CD4-positive, alpha-beta T cell (primary cell): Measurements from ENCODE around the gene DOCK2. TPM values are rescaled to one million over a fixed set of nuclear protein-coding genes. Genes with fewer than 3 reads are reported as not detected.

Experiments
- ATAC-seq: fragments of 200-7000 bp; cut with Tn5 transposase; one replicate; pipeline ENCODE4 v1.10.0; 2022; ENCODE audit warnings: mild to moderate bottlenecking; ENCODE audit not compliant: poor library complexity
- CTCF ChIA-PET: fragments of 350-600 bp; sonication (Branson Sonifier 250); formaldehyde crosslinking; loops from one replicate; lab custom pipeline; 2021; ENCODE audit warnings: antibody characterized with exemption, inconsistent platforms; lab: Charles Lee
- POLR2A ChIA-PET: fragments of 350-600 bp; sonication (Branson Sonifier 250); formaldehyde crosslinking; loops from one replicate; lab custom pipeline; 2021; ENCODE audit warnings: antibody characterized with exemption, inconsistent platforms; lab: Charles Lee
- DNase-seq, 14 experiments: peaks; one replicate each; pipeline ENCODE4 v3.0.0-alpha.2; 2013 to 2020; ENCODE audit warnings: mixed read lengths in 2 of 14
- H3K27ac ChIP-seq, 2 donors: one replicate each; pipeline versions ENCODE4 v1.5.1 to v1.7.0; 2013; ENCODE audit warnings: low read length in 2 of 2, low read depth in 1 of 2, mild to moderate bottlenecking in 1 of 2
- H3K27me3 ChIP-seq, 2 experiments: 1 replicate in 1 of 2; 2 replicates in 1 of 2; pipeline versions ENCODE4 v1.6.1 to v1.7.0; 2013; ENCODE audit warnings: low read length in 2 of 2, control low read depth in 1 of 2, mild to moderate bottlenecking in 1 of 2, moderate library complexity in 1 of 2; ENCODE audit not compliant: insufficient read depth in 2 of 2, control insufficient read depth in 1 of 2
- H3K36me3 ChIP-seq: one replicate; pipeline ENCODE4 v1.6.1; 2013; ENCODE audit warnings: low read length, control low read depth; ENCODE audit not compliant: insufficient read depth
- H3K4me1 ChIP-seq: one replicate; pipeline ENCODE4 v1.6.1; 2013; ENCODE audit warnings: low read length, control low read depth; ENCODE audit not compliant: insufficient read depth
- H3K4me3 ChIP-seq: one replicate; pipeline ENCODE4 v1.5.1; 2013; ENCODE audit warnings: mild to moderate bottlenecking, low read length, moderate library complexity
- H3K9me3 ChIP-seq, 2 experiments: 1 replicate in 1 of 2; 2 replicates in 1 of 2; pipeline versions ENCODE4 v1.6.1 to v1.7.0; 2013; ENCODE audit warnings: low read length in 2 of 2, mild to moderate bottlenecking in 2 of 2, control low read depth in 1 of 2, moderate library complexity in 1 of 2; ENCODE audit not compliant: control insufficient read depth in 1 of 2, insufficient read depth in 1 of 2
- H3K27ac Mint-ChIP-seq: one replicate; pipeline ENCODE4 v1.8.0; 2020; ENCODE audit warnings: mixed read lengths
- H3K27me3 Mint-ChIP-seq: one replicate; pipeline ENCODE4 v1.8.0; 2021; ENCODE audit warnings: mixed read lengths
- H3K36me3 Mint-ChIP-seq: one replicate; pipeline ENCODE4 v1.8.0; 2021; ENCODE audit warnings: low read depth, mixed read lengths
- H3K4me1 Mint-ChIP-seq: one replicate; pipeline ENCODE4 v1.8.0; 2021; ENCODE audit warnings: low read depth, mixed read lengths
- H3K4me3 Mint-ChIP-seq: one replicate; pipeline ENCODE4 v1.8.0; 2020; ENCODE audit warnings: mild to moderate bottlenecking, mixed read lengths
- H3K9me3 Mint-ChIP-seq: one replicate; pipeline ENCODE4 v1.8.0; 2020; ENCODE audit warnings: mixed read lengths
- CTCF ChIP-seq: fragments of 200-600 bp; IDR thresholded peaks from one replicate; pipeline ENCODE4 v1.8.0; 2022; ENCODE audit warnings: antibody characterized with exemption, mild to moderate bottlenecking
- intact Hi-C, 2 experiments: fragments of 100-400 bp; cut with DNase I in 1 of 2; cut with micrococcal nuclease in 1 of 2; formaldehyde crosslinking; loops; one replicate each; pipeline versions ENCODE4 v1.15.1 to v1.9.0; 2023 to 2025; cut with DNase I, micrococcal nuclease
- total RNA-seq, 174 experiments: library from RNA in 2 of 174; stranded (reverse) in 2 of 174; gene quantifications; one replicate each; pipeline ENCODE4 v1.2.3 and lab custom pipeline; 2021 to 2026

DOCK2 gene
- total RNA-seq, 2 experiments from 2014 or later: 220 to 229 TPM

GRCh38 chr5:169956756-169957155 is 319.7 kb downstream of the DOCK2 start:
- POLR2A ChIA-PET: no interaction called here
- CTCF ChIA-PET: no interaction called here

GRCh38 chr5:169958278-169958677 is 321.2 kb downstream of the DOCK2 start:
- H3K4me1 ChIP-seq: no peaks in the 10 kb centered on the region
- H3K27ac ChIP-seq: no peak overlapping the region
- no peak overlapping the region for H3K4me3 Mint-ChIP-seq
- no peaks in the 10 kb centered on the region for H3K27me3 Mint-ChIP-seq
- H3K9me3 Mint-ChIP-seq: no peaks in the 10 kb centered on the region
- ATAC-seq (no peak), DNase-seq (no peak)
- POLR2A ChIA-PET: no interaction called here
- no peak overlapping the region for H3K4me3 ChIP-seq
- H3K36me3 ChIP-seq: peaks cover 24% of the 10 kb centered on the region
- intact Hi-C loops: no loop called here
- H3K27me3 ChIP-seq: no peaks in the 10 kb centered on the region
- CTCF ChIA-PET: no interaction called here
- no peaks in the 10 kb centered on the region for H3K4me1 Mint-ChIP-seq
- TF ChIP-seq CTCF: no peak
- no peak overlapping the region for H3K27ac Mint-ChIP-seq
- H3K36me3 Mint-ChIP-seq: peaks cover 24% of the 10 kb centered on the region
- H3K9me3 ChIP-seq: no peaks in the 10 kb centered on the region

More at GRCh38 chr5:169956756-169957155, 319.7 kb downstream of the DOCK2 start:
- H3K4me1 Mint-ChIP-seq: no peaks in the 10 kb centered on the region
- Histone ChIP-seq H3K4me1 (no peaks in the 10 kb centered on the region), H3K27ac (no peak overlapping the region), H3K4me3 (no peak overlapping the region), H3K36me3 (peaks cover 28% of the 10 kb centered on the region), H3K9me3 (no peaks in the 10 kb centered on the region), H3K27me3 (no peaks in the 10 kb centered on the region)
- H3K36me3 Mint-ChIP-seq: peaks cover 31% of the 10 kb centered on the region
- DNase-seq (no peak), ATAC-seq (no peak)
- no peak for TF ChIP-seq CTCF
- no peaks in the 10 kb centered on the region for H3K9me3 Mint-ChIP-seq
- no peak overlapping the region for H3K27ac Mint-ChIP-seq
- intact Hi-C loops: no loop called here
- no peaks in the 10 kb centered on the region for H3K27me3 Mint-ChIP-seq
- H3K4me3 Mint-ChIP-seq: no peak overlapping the region

- H3K27me3 ChIP-seq: no peaks in the 10 kb centered on the region
- no peak overlapping the region for H3K27ac Mint-ChIP-seq
- POLR2A ChIA-PET: no interaction called here
Observed at GRCh38 chr5:169960659-169961058, 323.6 kb downstream of the DOCK2 start.

More at GRCh38 chr5:169960659-169961058, 323.6 kb downstream of the DOCK2 start:
- intact Hi-C loops: no loop called here
- CTCF ChIA-PET: no interaction called here
- H3K4me3 Mint-ChIP-seq: no peak overlapping the region
- no peak for DNase-seq
- H3K27ac ChIP-seq: no peak overlapping the region
- no peak for TF ChIP-seq CTCF
- no peaks in the 10 kb centered on the region for H3K4me1 ChIP-seq
- H3K4me3 ChIP-seq: no peak overlapping the region
- no peaks in the 10 kb centered on the region for H3K9me3 Mint-ChIP-seq
- H3K27me3 Mint-ChIP-seq: no peaks in the 10 kb centered on the region
- peaks cover 6% of the 10 kb centered on the region for H3K36me3 ChIP-seq
- ATAC-seq: no peak
- H3K36me3 Mint-ChIP-seq: peaks cover 23% of the 10 kb centered on the region
- H3K9me3 ChIP-seq: no peaks in the 10 kb centered on the region
- no peaks in the 10 kb centered on the region for H3K4me1 Mint-ChIP-seq
